SJCRH30 (cell line): ENCODE measurements around the gene STAT5B. TPM values are rescaled to one million over a fixed set of nuclear protein-coding genes. Genes with fewer than 3 reads are reported as not detected.
"Not testable (repeated sequence)": the region's sequence is repeated elsewhere in the genome, so short reads cannot be mapped to it uniquely, and the experiment has no call there.

Experiments
- DNase-seq, 2 experiments: peaks; one replicate each; pipeline ENCODE4 v3.0.0-alpha.2; 2015 to 2020
- H3K27ac ChIP-seq: fragments of 250-450 bp; sonication (Bioruptor Pico); 2 replicates; pipeline ENCODE4 v1.5.1; 2020; ENCODE audit warnings: mild to moderate bottlenecking, moderate library complexity
- H3K27me3 ChIP-seq: fragments of 250-450 bp; sonication (Bioruptor Pico); 2 replicates; pipeline ENCODE4 v1.5.1; 2020; ENCODE audit warnings: mild to moderate bottlenecking, moderate library complexity
- H3K36me3 ChIP-seq: fragments of 250-450 bp; sonication (Bioruptor Pico); 2 replicates; pipeline ENCODE4 v1.5.1; 2020; ENCODE audit warnings: mild to moderate bottlenecking, moderate library complexity
- H3K4me1 ChIP-seq: fragments of 250-450 bp; sonication (Bioruptor Pico); 2 replicates; pipeline ENCODE4 v1.5.1; 2020; ENCODE audit warnings: mild to moderate bottlenecking, moderate library complexity
- H3K4me3 ChIP-seq: fragments of 250-450 bp; sonication (Bioruptor Pico); 2 replicates; pipeline ENCODE4 v1.5.1; 2020; ENCODE audit warnings: mild to moderate bottlenecking, moderate library complexity
- H3K9me3 ChIP-seq: fragments of 250-450 bp; sonication (Bioruptor Pico); replicated peaks from 2 replicates; pipeline ENCODE4 v1.5.1; 2020; ENCODE audit warnings: mild to moderate bottlenecking, moderate library complexity
- total RNA-seq: library from RNA; depleted of rRNA; stranded (reverse); fragments of >200 nt; shearing (Covaris generic); gene quantifications from 2 replicates; pipeline ENCODE4 v1.2.3, GENCODE V29; 2014

STAT5B gene
- total RNA-seq, 1 experiment from 2014 or later: 31.1 TPM

DNA sequence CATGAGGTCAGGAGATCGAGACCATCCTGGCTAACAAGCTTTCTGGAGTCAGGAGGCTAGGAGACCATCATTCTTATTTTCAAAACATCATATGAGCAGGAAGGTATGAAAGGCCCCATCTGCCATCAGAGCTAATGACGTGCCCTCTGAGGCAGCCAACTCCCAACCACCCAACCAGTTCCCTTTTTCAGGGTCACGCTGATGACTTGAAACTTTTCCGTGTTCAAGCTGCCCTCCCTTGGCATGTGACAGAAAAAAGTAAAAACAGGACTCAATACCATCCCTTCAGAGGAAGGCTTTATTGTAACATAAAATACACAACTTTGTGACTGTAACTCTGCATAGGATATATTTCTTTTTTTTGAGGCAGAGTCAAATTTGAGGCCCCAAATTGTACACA is 77.3 kb downstream of the STAT5B start:
- no peak overlapping the region for H3K27ac ChIP-seq
- peaks cover 5% of the 10 kb centered on the region for H3K4me1 ChIP-seq
- no peaks in the 10 kb centered on the region for H3K36me3 ChIP-seq
- DNase-seq: no peak
- no peaks in the 10 kb centered on the region for H3K9me3 ChIP-seq
- no peak overlapping the region for H3K4me3 ChIP-seq
- H3K27me3 ChIP-seq: no peaks in the 10 kb centered on the region

DNA sequence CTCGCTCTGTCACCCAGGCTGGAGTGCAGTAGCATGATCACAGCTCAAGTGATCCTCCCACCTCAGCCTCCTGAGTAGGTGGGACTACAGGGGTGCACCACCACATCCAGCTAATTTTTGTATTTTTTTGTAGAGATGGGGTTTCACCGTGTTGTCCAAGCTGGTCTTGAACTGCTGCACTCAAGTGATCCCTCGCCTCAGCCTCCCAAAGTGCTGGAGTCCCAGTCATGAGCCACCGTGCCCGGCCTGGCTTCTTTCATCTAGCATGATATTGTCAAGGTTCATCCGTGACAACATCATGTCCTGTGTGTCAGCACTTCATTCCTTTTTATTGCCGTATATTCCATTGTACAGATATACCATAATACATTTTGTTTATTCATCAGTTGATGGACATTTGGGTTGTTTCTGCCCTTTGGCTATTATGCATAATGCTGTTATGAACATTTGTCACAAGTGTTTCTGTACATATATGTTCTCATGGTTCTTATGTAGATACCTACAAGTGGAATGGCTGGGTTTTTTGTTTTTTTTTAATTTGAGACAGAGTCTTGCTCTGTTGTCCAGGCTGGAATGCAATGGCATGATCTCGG is 78.5 kb downstream of the STAT5B start:
- Histone ChIP-seq H3K4me1 (peaks cover 5% of the 10 kb centered on the region), H3K27ac (no peak overlapping the region), H3K9me3 (no peaks in the 10 kb centered on the region), H3K4me3 (no peak overlapping the region), H3K27me3 (no peaks in the 10 kb centered on the region), H3K36me3 (no peaks in the 10 kb centered on the region)
- DNase-seq: no peak

DNA sequence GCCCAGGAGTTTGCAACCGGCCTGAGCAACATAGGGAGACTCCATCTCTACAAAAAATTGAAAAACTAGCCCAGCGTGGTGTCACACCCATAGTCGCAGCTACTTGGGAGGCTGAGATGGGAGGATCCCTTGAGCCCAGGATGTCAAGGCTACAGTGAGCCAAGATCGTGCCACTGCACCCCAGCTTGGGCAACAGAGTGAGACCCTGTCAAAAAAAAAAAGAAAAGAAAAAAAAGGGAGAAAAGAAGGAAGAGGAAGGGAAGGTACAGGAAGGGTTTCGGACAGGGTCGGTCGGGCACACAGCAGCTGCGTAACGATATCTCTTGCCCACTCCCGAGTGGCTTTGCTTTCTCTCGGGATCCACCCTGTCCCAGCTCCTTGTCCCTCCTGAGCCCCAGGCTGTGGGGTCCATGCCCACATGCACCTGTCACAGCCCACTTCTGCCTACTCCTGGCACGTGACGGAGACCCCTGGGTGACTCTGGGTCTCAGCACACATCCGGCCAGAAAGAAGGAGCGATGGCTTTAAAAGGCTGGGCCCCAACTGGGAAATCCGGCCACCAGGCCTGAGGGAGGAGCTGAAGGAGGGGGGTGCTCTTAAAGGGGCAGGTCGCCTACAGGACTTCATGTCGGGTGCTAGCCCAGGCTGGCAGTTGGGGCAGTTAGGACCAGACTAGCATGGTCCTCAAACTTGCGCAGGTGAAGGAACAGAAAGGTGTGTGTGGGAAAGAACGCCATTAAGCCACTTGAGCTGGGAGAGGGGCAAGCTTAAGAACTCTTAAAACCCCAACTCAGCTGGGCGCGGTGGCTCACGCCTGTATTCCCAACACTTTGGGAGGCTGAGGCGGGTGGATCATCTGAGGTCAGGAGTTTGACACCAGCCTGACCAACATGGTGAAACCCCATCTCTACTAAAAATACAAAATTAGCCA is 82.0 kb downstream of the STAT5B start, which contains the start of gene GHDC:
GHDC (minus strand) TSS at position 526 of the 931 bp plus-strand sequence. CDS start 913 bp downstream, outside the sequence.
- Histone ChIP-seq H3K4me3 (peak within 1 kb of the TSS; percentile 72), H3K36me3 (no peaks in the 10 kb centered on the region), H3K27me3 (no peaks in the 10 kb centered on the region), H3K27ac (peak within 1 kb of the TSS; percentile 34), H3K4me1 (peaks cover 5% of the 10 kb centered on the region), H3K9me3 (no peaks in the 10 kb centered on the region)
- DNase-seq: peak; percentile 84 to 91

GRCh38 chr17:42193216-42193968 is 82.8 kb downstream of the STAT5B start:
- no peaks in the 10 kb centered on the region for H3K27me3 ChIP-seq
- H3K36me3 ChIP-seq: no peaks in the 10 kb centered on the region
- no peak for DNase-seq
- peaks cover 5% of the 10 kb centered on the region for H3K4me1 ChIP-seq
- no peak overlapping the region for H3K27ac ChIP-seq
- H3K9me3 ChIP-seq: no peaks in the 10 kb centered on the region
- H3K4me3 ChIP-seq: peak overlapping the region; percentile 72

GRCh38 chr17:42192189-42193126 is 83.7 kb downstream of the STAT5B start:
- Histone ChIP-seq H3K9me3 (no peaks in the 10 kb centered on the region), H3K27me3 (no peaks in the 10 kb centered on the region), H3K36me3 (no peaks in the 10 kb centered on the region), H3K4me3 (no peak overlapping the region), H3K4me1 (peaks cover 5% of the 10 kb centered on the region), H3K27ac (no peak overlapping the region)
- no peak for DNase-seq

DNA sequence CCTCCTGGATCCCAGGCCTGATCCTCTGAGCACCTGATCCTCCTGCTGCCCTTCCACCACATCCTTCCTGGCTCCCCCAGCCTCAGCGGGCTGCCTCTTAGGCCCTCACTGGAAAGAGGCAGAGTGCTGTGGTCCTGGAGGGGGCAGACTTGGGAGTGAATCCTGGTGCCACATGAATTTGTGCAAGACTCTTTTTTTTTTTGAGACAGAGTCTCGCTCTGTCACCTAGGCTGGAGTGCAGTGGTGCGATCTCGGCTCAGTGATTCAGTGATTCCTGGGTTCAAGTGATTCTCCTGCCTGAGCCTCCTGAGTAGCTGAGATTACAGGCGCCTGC is 84.9 kb downstream of the STAT5B start:
- Histone ChIP-seq H3K36me3 (no peaks in the 10 kb centered on the region), H3K9me3 (no peaks in the 10 kb centered on the region), H3K27ac (no peak overlapping the region), H3K27me3 (no peaks in the 10 kb centered on the region), H3K4me1 (peaks cover 10% of the 10 kb centered on the region), H3K4me3 (no peak overlapping the region)
- DNase-seq: no peak

GRCh38 chr17:42190491-42191274 is 85.5 kb downstream of the STAT5B start:
- Histone ChIP-seq H3K9me3 (no peaks in the 10 kb centered on the region), H3K4me3 (no peak overlapping the region), H3K4me1 (peaks cover 14% of the 10 kb centered on the region), H3K27ac (no peak overlapping the region), H3K27me3 (no peaks in the 10 kb centered on the region), H3K36me3 (no peaks in the 10 kb centered on the region)
- DNase-seq: no peak

- H3K4me1 ChIP-seq: peaks cover 18% of the 10 kb centered on the region
- H3K27me3 ChIP-seq: no peaks in the 10 kb centered on the region
- H3K27ac ChIP-seq: no peak overlapping the region
- no peak for DNase-seq
- H3K36me3 ChIP-seq: no peaks in the 10 kb centered on the region
- no peak overlapping the region for H3K4me3 ChIP-seq
- H3K9me3 ChIP-seq: no peaks in the 10 kb centered on the region
These were observed 86.6 kb downstream of the STAT5B start for GRCh38 chr17:42189651-42189965.

GRCh38 chr17:42188749-42189650 is 87.2 kb downstream of the STAT5B start:
- Histone ChIP-seq H3K4me3 (no peak overlapping the region), H3K4me1 (peaks cover 19% of the 10 kb centered on the region), H3K27ac (no peak overlapping the region), H3K9me3 (no peaks in the 10 kb centered on the region), H3K36me3 (no peaks in the 10 kb centered on the region), H3K27me3 (no peaks in the 10 kb centered on the region)
- no peak for DNase-seq

DNA sequence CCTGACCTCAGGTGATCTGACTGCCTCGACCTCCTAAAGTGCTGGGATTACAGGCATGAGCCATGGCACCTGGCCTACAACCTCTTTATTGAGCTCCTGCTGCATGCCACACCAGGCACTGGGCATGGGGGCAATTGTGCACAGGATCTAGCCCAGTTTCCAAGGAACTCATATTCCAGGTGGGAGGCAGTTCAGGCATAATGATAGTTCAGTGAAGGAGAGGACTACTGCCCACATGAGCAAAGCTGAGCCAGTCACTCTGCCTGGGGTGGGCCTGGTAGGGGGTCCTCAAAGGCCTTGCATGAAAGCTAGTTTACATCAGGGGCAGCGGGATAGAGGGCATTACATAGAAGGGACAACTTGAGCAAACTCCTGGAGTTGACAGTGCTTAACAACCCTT is 88.4 kb downstream of the STAT5B start:
- no peak overlapping the region for H3K4me3 ChIP-seq

DNA sequence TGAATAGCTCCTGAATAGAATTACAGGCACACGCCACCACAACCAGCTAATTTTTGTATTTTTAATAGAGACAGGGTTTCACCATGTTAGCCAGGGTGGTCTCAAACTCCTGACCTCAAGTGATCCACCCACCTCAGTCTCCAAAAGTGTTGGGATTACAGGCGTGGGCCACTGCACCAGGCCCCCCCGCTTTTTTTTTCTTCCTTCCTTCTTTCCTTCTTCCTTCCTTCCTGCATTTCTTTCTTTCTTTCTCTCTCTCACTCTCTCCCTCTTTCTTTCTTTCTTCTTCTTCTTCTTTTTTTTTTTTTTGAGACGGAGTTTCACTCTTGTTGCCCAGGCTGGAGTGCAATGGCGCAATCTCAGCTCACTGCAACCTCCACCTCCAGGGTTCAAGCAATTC is 90.0 kb downstream of the STAT5B start:
- H3K4me3 ChIP-seq, H3K27ac ChIP-seq, H3K27me3 ChIP-seq, H3K36me3 ChIP-seq, H3K9me3 ChIP-seq, DNase-seq: not testable (repeated sequence)
- H3K4me1 ChIP-seq: peaks cover 19% of the 10 kb centered on the region

More for the DNA sequence above, 88.4 kb downstream of the STAT5B start:
- DNase-seq: no peak
- Histone ChIP-seq H3K9me3 (no peaks in the 10 kb centered on the region), H3K4me1 (peaks cover 19% of the 10 kb centered on the region), H3K36me3 (no peaks in the 10 kb centered on the region), H3K27ac (no peak overlapping the region), H3K27me3 (no peaks in the 10 kb centered on the region)

DNA sequence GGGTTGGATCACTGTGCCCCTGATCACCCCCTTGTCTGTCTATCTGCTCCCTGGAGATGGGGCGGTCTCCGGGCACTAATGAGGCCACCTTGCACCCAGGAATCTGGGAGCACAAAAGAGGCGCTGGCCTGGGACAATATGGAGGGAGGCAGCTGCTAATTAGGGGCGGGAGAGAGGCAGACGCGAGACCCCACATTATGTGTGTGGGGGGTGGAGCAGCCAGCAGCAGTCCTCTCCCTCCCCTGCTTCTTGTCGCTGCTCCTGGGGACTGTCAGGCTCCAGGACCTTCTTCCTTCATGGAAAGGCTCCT is 90.6 kb downstream of the STAT5B start:
- H3K9me3 ChIP-seq: no peaks in the 10 kb centered on the region
- no peak overlapping the region for H3K27ac ChIP-seq
- H3K4me1 ChIP-seq: peaks cover 19% of the 10 kb centered on the region
- H3K36me3 ChIP-seq: no peaks in the 10 kb centered on the region
- DNase-seq: peak in 1 of 2 experiments; percentile 21
- H3K27me3 ChIP-seq: no peaks in the 10 kb centered on the region
- no peak overlapping the region for H3K4me3 ChIP-seq
